Measurements from ENCODE around the gene PACS2. TPM values are rescaled to one million over a fixed set of nuclear protein-coding genes. Genes with fewer than 3 reads are reported as not detected.

The PACS2 gene
- total and polyA plus RNA-seq, 4 donors = 37.9 to 87.2 (median 71.0) TPM

GRCh38 chr14:105446971-105447370, 132.4 kb downstream of the PACS2 start:
- no peak overlapping the region for H3K27ac ChIP-seq (ENCODE audit: low read depth in 1 of 2, low read length in 1 of 2)
- WGBS, 2 donors = 85% methylated on average over 14 of the region's 14 CpGs
- DNase-seq (no peak), ATAC-seq (ENCODE audit: insufficient read depth, low FRiP score) (no peak)
- peaks cover 3 to 25% (median 13%) of the 10 kb centered on the region in 4 donors for H3K36me3 ChIP-seq (ENCODE audit: control insufficient read depth in 4 of 4, insufficient read depth in 4 of 4, low read length in 4 of 4)
- H3K4me1 ChIP-seq (ENCODE audit: control insufficient read depth in 5 of 5, insufficient read depth in 5 of 5, low read length in 5 of 5) = peaks cover 0 to 4% (median 0%) of the 10 kb centered on the region in 5 donors
- H3K9me3 ChIP-seq (ENCODE audit: control insufficient read depth in 4 of 4, insufficient read depth in 3 of 4, low read length in 3 of 4) = no peaks in the 10 kb centered on the region
- H3K4me3 ChIP-seq = no peak overlapping the region
- TF ChIP-seq, protein P1, sequence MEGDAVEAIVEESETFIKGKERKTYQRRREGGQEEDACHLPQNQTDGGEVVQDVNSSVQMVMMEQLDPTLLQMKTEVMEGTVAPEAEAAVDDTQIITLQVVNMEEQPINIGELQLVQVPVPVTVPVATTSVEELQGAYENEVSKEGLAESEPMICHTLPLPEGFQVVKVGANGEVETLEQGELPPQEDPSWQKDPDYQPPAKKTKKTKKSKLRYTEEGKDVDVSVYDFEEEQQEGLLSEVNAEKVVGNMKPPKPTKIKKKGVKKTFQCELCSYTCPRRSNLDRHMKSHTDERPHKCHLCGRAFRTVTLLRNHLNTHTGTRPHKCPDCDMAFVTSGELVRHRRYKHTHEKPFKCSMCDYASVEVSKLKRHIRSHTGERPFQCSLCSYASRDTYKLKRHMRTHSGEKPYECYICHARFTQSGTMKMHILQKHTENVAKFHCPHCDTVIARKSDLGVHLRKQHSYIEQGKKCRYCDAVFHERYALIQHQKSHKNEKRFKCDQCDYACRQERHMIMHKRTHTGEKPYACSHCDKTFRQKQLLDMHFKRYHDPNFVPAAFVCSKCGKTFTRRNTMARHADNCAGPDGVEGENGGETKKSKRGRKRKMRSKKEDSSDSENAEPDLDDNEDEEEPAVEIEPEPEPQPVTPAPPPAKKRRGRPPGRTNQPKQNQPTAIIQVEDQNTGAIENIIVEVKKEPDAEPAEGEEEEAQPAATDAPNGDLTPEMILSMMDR (IDR thresholded peaks at IDR 0.05; ENCODE audit: control extremely low read depth, extremely low read depth) = no peak
- H3K9ac ChIP-seq (ENCODE audit: insufficient read depth in 1 of 2, low read length in 2 of 2) = no peak overlapping the region
- no peaks in the 10 kb centered on the region for H3K27me3 ChIP-seq (ENCODE audit: control insufficient read depth in 3 of 3, insufficient read depth in 3 of 3, low read length in 2 of 3)

Other genes starting within 250 kb of the PACS2 start
- gene GPR132, start 249.3 kb upstream of the PACS2 start, total RNA-seq = 1 to 10 TPM; 4.4 to 6.9 TPM
- gene GPR132, start 249.3 kb upstream of the PACS2 start, polyA plus RNA-seq = 10 to 100 TPM in 1 of 2 donors, 1 to 10 TPM in 1; 2.3 to 19.5 TPM
- 10 to 100 TPM; 32.1 to 35.1 TPM for gene JAG2, start 146.0 kb upstream of the PACS2 start, total RNA-seq
- 10 to 100 TPM; 14.1 to 23.6 TPM for gene JAG2, start 146.0 kb upstream of the PACS2 start, polyA plus RNA-seq
- gene NUDT14, start 133.4 kb upstream of the PACS2 start, total RNA-seq = 10 to 100 TPM; 29.8 to 80.7 TPM
- 10 to 100 TPM; 27.7 to 72.7 TPM for gene NUDT14, start 133.4 kb upstream of the PACS2 start, polyA plus RNA-seq
- gene BTBD6, start 66.2 kb upstream of the PACS2 start, total RNA-seq = 10 to 100 TPM; 44.2 to 51.4 TPM
- gene BTBD6, start 66.2 kb upstream of the PACS2 start, polyA plus RNA-seq = 10 to 100 TPM; 30.9 to 54.1 TPM
- gene BRF1, start 13.7 kb upstream of the PACS2 start, total RNA-seq = 10 to 100 TPM; 44.0 to 55.3 TPM
- 10 to 100 TPM; 14.2 to 30.4 TPM for gene BRF1, start 13.7 kb upstream of the PACS2 start, polyA plus RNA-seq
- gene TEX22, start 83.8 kb downstream of the PACS2 start, total RNA-seq = 1 to 10 TPM in 1 of 2 donors, under 1 TPM in 1; 0.40 to 2.1 TPM
- under 1 TPM; 0.17 to 0.18 TPM for gene TEX22, start 83.8 kb downstream of the PACS2 start, polyA plus RNA-seq
- 100 to 1,000 TPM in 1 of 2 donors, 10 to 100 TPM in 1; 64.7 to 113 TPM for gene MTA1, start 105.1 kb downstream of the PACS2 start, total RNA-seq
- 10 to 100 TPM; 40.2 to 62.6 TPM for gene MTA1, start 105.1 kb downstream of the PACS2 start, polyA plus RNA-seq
- 100 to 1,000 TPM; 135 to 267 TPM for gene CRIP2, start 160.1 kb downstream of the PACS2 start, total RNA-seq
- 100 to 1,000 TPM; 194 to 216 TPM for gene CRIP2, start 160.1 kb downstream of the PACS2 start, polyA plus RNA-seq
- gene CRIP1, start 172.1 kb downstream of the PACS2 start, total RNA-seq = 100 to 1,000 TPM in 1 of 2 donors, 10 to 100 TPM in 1; 72.8 to 422 TPM
- gene CRIP1, start 172.1 kb downstream of the PACS2 start, polyA plus RNA-seq = 100 to 1,000 TPM; 181 to 465 TPM
- gene TEDC1, start 176.5 kb downstream of the PACS2 start, total RNA-seq = 10 to 100 TPM in 1 of 2 donors, 1 to 10 TPM in 1; 5.8 to 20.8 TPM
- gene TEDC1, start 176.5 kb downstream of the PACS2 start, polyA plus RNA-seq = 10 to 100 TPM; 12.8 to 16.0 TPM
- 1 to 10 TPM; 3.0 to 5.4 TPM for gene TMEM121, start 211.8 kb downstream of the PACS2 start, total RNA-seq
- gene TMEM121, start 211.8 kb downstream of the PACS2 start, polyA plus RNA-seq = 1 to 10 TPM; 1.1 to 2.6 TPM